ENCODE results near the gene COX7B2.

GRCh38 chr4:46953564-46953963 is 44.5 kb upstream of the COX7B2 start:
- TF ChIP-seq CTCF (IDR thresholded peaks at IDR 0.05) (no peak), POLR2A (IDR thresholded peaks at IDR 0.05) (no peak)

All from adrenal gland (tissue), 5 donors.